GM12878 (cell line): ENCODE measurements around the gene CA9. TPM values are rescaled to one million over a fixed set of nuclear protein-coding genes. Genes with fewer than 3 reads are reported as not detected.
A peak's percentile ranks its signal among the peaks of the same experiment; 100 is the strongest.

ENCODE experiments used
- ATAC-seq: fragments of 200-7000 bp; cut with Tn5 transposase; 3 replicates; pipeline ENCODE4 v1.9.1; 2020; ENCODE audit warnings: mild to moderate bottlenecking, moderate library complexity
- BruUV-seq: library from RNA; stranded (reverse); fragments of 400-500 nt; replicated peaks from 2 replicates; lab custom pipeline; 2021; lab: Mats Ljungman, UMichigan
- CTCF ChIA-PET: fragments of 300-600 bp; sonication (Branson Sonifier 250); formaldehyde crosslinking; extraction: SDS; loops from one replicate; lab custom pipeline; 2021; ENCODE audit warnings: inconsistent platforms; lab: Yijun Ruan, JAX
- POLR2A ChIA-PET: fragments of 350-600 bp; formaldehyde crosslinking; extraction: SDS; loops from one replicate; lab custom pipeline; 2021; ENCODE audit warnings: inconsistent platforms; lab: Charles Lee
- RAD21 ChIA-PET: fragments of 300-600 bp; sonication (Branson Sonifier 250); formaldehyde crosslinking; loops from one replicate; lab custom pipeline; 2023; ENCODE audit warnings: antibody characterized with exemption; ENCODE audit not compliant: unreplicated experiment; lab: Charles Lee
- SMC1A ChIA-PET: fragments of 300-600 bp; sonication (Branson Sonifier 250); formaldehyde crosslinking; loops from one replicate; lab custom pipeline; 2023; ENCODE audit not compliant: unreplicated experiment, uncharacterized antibody; lab: Charles Lee
- DNase-seq: peaks from one replicate; pipeline ENCODE4 v3.0.0-alpha.2; 2011; ENCODE audit warnings: low read depth, low spot score
- FAIRE-seq: peaks from 3 replicates; lab custom pipeline; 2011; peaks lifted over from hg19 to GRCh38; lab: Jason Lieb, UNC
- H2AFZ ChIP-seq: 2 replicates; pipeline ENCODE4 v1.6.0; 2011; ENCODE audit warnings: low read depth, low read length, control low read depth; ENCODE audit not compliant: control insufficient read depth
- H3K27ac ChIP-seq: 2 replicates; pipeline ENCODE4 v1.5.1; 2011; ENCODE audit warnings: control low read depth; ENCODE audit not compliant: control insufficient read depth, insufficient read depth
- H3K27me3 ChIP-seq, 2 experiments: replicated peaks in 1 of 2; 2 replicates each; pipeline versions ENCODE4 v1.6.0 to v1.6.1; 2011; ENCODE audit warnings: low read length in 1 of 2; ENCODE audit not compliant: control insufficient read depth in 2 of 2, insufficient read depth in 2 of 2
- H3K36me3 ChIP-seq, 2 experiments: 2 replicates each; pipeline ENCODE4 v1.5.1; 2011; ENCODE audit warnings: low read length in 1 of 2; ENCODE audit not compliant: control insufficient read depth in 2 of 2, insufficient read depth in 2 of 2
- H3K4me1 ChIP-seq: 2 replicates; pipeline ENCODE4 v1.6.1; 2011; ENCODE audit warnings: mild to moderate bottlenecking, low read length, moderate library complexity, mixed read lengths; ENCODE audit not compliant: control insufficient read depth, insufficient read depth
- H3K4me2 ChIP-seq: 2 replicates; pipeline ENCODE4 v1.6.0; 2011; ENCODE audit warnings: control low read depth; ENCODE audit not compliant: control insufficient read depth, insufficient read depth
- H3K4me3 ChIP-seq: fragments of 200-600 bp; sonication (generic); 2 replicates; pipeline ENCODE4 v1.5.1; 2016
- H3K79me2 ChIP-seq: 2 replicates; pipeline ENCODE4 v1.6.0; 2011; ENCODE audit warnings: low read length; ENCODE audit not compliant: control insufficient read depth, insufficient read depth
- H3K9ac ChIP-seq: 2 replicates; pipeline ENCODE4 v1.8.0; 2011; ENCODE audit warnings: low read length, control low read depth, mixed read lengths; ENCODE audit not compliant: control insufficient read depth, insufficient read depth
- H3K9me3 ChIP-seq: replicated peaks from 3 replicates; pipeline ENCODE4 v1.5.1; 2011; ENCODE audit warnings: mild to moderate bottlenecking, low read length; ENCODE audit not compliant: control insufficient read depth, insufficient read depth
- H4K20me1 ChIP-seq: 2 replicates; pipeline ENCODE4 v1.6.0; 2011; ENCODE audit not compliant: control insufficient read depth, insufficient read depth
- WGBS: methylation state at CpG from one replicate; pipeline ENCODE4 v1.1.6; 2016; ENCODE audit warnings: low lambda C conversion rate; ENCODE audit not compliant: insufficient replicate concordance, insufficient coverage; ENCODE audit errors: missing lambda C conversion rate; 5-methylcytosine and 5-hydroxymethylcytosine counted together
- in situ Hi-C: fragments of 300-500 bp; cut with MboI; formaldehyde crosslinking; loops from 9 replicates; pipeline ENCODE4 v1.14.3; 2018; ENCODE audit warnings: mixed read lengths
- intact Hi-C: fragments of 100-400 bp; cut with micrococcal nuclease; formaldehyde crosslinking; loops from one replicate; pipeline ENCODE4 v1.14.2; 2022; ENCODE audit not compliant: unreplicated experiment
- polyA plus RNA-seq, 11 experiments: library from polyadenylated mRNA; depleted of rRNA in 4 of 11; unstranded in 6 of 11; stranded (reverse) in 5 of 11; fragments of >200 nt; fragmentation: Nextera tagmentation in 4 of 11; fragmentation: Illumina TruSeq in 1 of 11; extraction: Ambion mirVana in 4 of 11; extraction: Trizol in 1 of 11; gene quantifications; 1 replicate in 1 of 11; 2 replicates in 10 of 11; pipeline versions ENCODE4 v1.2.1 to v1.2.3, GENCODE V29; 2011 to 2016; ENCODE audit warnings: inconsistent platforms in 2 of 11, missing spikeins in 2 of 11, low read depth in 1 of 11
- total RNA-seq, 4 experiments: library from RNA; depleted of rRNA in 3 of 4; stranded (reverse); fragments of >200 nt in 3 of 4; fragmentation: Illumina TruSeq in 1 of 4; extraction: Trizol in 1 of 4; gene quantifications; 2 replicates each; pipeline versions ENCODE4 v1.2.1 to v1.2.3, GENCODE V29; 2013 to 2021
- TF ChIP-seq, protein P1 (sequence below): IDR thresholded peaks from 2 replicates; pipeline ENCODE4 v1.6.1; 2012; ENCODE audit warnings: improper control_type of control experiment, low read depth, low read length; ENCODE audit not compliant: insufficient replicate concordance
- TF ChIP-seq, protein P2 (sequence below): fragments of 450-650 bp; IDR thresholded peaks from 2 replicates; pipeline ENCODE4 v1.6.1; 2016; ENCODE audit warnings: mild to moderate bottlenecking

The CA9 gene
- total and polyA plus RNA-seq, 10 of the 15 experiments (the other 5 are each of a cell fraction or from before 2014, with no cell fraction given), result 0.53 to 6.6 (median 1.2) TPM

DNA sequence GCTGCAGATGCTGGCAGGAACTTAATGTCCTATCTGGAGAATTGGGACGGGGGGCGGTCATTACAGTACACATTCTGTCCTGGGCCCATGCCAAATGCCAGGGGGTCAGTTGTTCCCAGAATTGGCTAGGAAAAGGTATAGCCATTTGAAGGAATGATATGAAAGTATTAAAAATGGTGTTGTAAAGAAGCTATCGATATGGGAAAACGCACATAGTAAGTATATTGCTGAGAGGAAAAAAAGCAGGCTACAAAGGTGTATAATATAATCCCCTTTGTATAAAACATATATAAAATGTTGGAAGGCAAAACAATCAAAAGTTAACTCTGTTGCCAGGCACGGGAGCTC lies 8.3 kb upstream of the CA9 start:
- FAIRE-seq, result no peak
- H3K4me2 ChIP-seq, result peak overlapping the region; percentile 82
- ChIA-PET CTCF (interaction anchor here (0.8 to 13.5 kb wide), 12 partner anchors 9 to 580 kb away, joined by 3 to 227 read pairs (median 5); partner anchors contain the start of genes CREB3, GBA2, RGP1 and SIT1), RAD21 (interaction anchor here (0.5 to 9.7 kb wide), 10 partner anchors 8 to 91 kb away, joined by 3 to 95 read pairs (median 6); partner anchors contain the start of genes CCDC107, CREB3, RMRP and SIT1), SMC1A (interaction anchor here (0.7 to 12.5 kb wide), 9 partner anchors 10 to 149 kb away, joined by 3 to 145 read pairs (median 3); partner anchors contain the start of genes CREB3, HINT2 and TLN1), POLR2A (interaction anchor here (0.6 to 10.9 kb wide), 12 partner anchors 10 to 593 kb away, joined by 3 to 163 read pairs (median 7); partner anchors contain the start of genes CREB3, GBA2, HINT2 and RGP1)
- H3K27ac ChIP-seq, result peak overlapping the region; percentile 85
- peak overlapping the region; percentile 75 for H2AFZ ChIP-seq
- in situ Hi-C loops (loop anchor here (5.0 kb wide), 1 partner anchor 57 kb away; no protein-coding TSS in a partner anchor), intact Hi-C loops (no loop called here)
- WGBS, result 2% methylated on average over 5 of the region's 5 CpGs
- no TSS peak for BruUV-seq
- H4K20me1 ChIP-seq, result no peaks in the 10 kb centered on the region
- ATAC-seq, result no peak
- peaks cover 6 to 7% of the 10 kb centered on the region in 2 experiments; a peak in 2 of 4 replicates for H3K36me3 ChIP-seq
- DNase-seq, result no peak
- peaks cover 30% of the 10 kb centered on the region for H3K4me1 ChIP-seq
- H3K27me3 ChIP-seq, result no peaks in the 10 kb centered on the region
- no peaks in the 10 kb centered on the region for H3K9me3 ChIP-seq
- peak overlapping the region; percentile 81 for H3K9ac ChIP-seq
- peaks cover 26% of the 10 kb centered on the region for H3K79me2 ChIP-seq
- TF ChIP-seq, protein P1, sequence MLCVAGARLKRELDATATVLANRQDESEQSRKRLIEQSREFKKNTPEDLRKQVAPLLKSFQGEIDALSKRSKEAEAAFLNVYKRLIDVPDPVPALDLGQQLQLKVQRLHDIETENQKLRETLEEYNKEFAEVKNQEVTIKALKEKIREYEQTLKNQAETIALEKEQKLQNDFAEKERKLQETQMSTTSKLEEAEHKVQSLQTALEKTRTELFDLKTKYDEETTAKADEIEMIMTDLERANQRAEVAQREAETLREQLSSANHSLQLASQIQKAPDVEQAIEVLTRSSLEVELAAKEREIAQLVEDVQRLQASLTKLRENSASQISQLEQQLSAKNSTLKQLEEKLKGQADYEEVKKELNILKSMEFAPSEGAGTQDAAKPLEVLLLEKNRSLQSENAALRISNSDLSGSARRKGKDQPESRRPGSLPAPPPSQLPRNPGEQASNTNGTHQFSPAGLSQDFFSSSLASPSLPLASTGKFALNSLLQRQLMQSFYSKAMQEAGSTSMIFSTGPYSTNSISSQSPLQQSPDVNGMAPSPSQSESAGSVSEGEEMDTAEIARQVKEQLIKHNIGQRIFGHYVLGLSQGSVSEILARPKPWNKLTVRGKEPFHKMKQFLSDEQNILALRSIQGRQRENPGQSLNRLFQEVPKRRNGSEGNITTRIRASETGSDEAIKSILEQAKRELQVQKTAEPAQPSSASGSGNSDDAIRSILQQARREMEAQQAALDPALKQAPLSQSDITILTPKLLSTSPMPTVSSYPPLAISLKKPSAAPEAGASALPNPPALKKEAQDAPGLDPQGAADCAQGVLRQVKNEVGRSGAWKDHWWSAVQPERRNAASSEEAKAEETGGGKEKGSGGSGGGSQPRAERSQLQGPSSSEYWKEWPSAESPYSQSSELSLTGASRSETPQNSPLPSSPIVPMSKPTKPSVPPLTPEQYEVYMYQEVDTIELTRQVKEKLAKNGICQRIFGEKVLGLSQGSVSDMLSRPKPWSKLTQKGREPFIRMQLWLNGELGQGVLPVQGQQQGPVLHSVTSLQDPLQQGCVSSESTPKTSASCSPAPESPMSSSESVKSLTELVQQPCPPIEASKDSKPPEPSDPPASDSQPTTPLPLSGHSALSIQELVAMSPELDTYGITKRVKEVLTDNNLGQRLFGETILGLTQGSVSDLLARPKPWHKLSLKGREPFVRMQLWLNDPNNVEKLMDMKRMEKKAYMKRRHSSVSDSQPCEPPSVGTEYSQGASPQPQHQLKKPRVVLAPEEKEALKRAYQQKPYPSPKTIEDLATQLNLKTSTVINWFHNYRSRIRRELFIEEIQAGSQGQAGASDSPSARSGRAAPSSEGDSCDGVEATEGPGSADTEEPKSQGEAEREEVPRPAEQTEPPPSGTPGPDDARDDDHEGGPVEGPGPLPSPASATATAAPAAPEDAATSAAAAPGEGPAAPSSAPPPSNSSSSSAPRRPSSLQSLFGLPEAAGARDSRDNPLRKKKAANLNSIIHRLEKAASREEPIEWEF, result no peak
- TF ChIP-seq, protein P2, sequence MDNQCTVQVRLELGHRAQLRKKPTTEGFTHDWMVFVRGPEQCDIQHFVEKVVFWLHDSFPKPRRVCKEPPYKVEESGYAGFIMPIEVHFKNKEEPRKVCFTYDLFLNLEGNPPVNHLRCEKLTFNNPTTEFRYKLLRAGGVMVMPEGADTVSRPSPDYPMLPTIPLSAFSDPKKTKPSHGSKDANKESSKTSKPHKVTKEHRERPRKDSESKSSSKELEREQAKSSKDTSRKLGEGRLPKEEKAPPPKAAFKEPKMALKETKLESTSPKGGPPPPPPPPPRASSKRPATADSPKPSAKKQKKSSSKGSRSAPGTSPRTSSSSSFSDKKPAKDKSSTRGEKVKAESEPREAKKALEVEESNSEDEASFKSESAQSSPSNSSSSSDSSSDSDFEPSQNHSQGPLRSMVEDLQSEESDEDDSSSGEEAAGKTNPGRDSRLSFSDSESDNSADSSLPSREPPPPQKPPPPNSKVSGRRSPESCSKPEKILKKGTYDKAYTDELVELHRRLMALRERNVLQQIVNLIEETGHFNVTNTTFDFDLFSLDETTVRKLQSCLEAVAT, result peak; percentile 91
- peak overlapping the region; percentile 79 for H3K4me3 ChIP-seq
